NCI-H526 treated with DMSO at 0.1 percent for 48 hours (cell line): ENCODE data around the gene GNG7.
"Not testable (repeated sequence)": the region's sequence is repeated elsewhere in the genome, so short reads cannot be mapped to it uniquely, and the experiment has no call there.

Source experiments
- DNase-seq: peaks from one replicate; lab custom pipeline; 2025; lab: John Stamatoyannopoulos, UW

Gene GNG7

GRCh38 chr19:2551172-2551863 is 151.2 kb downstream of the GNG7 start:
- no peak for DNase-seq

GRCh38 chr19:2550431-2551171 is 151.9 kb downstream of the GNG7 start:
- no peak for DNase-seq

DNA sequence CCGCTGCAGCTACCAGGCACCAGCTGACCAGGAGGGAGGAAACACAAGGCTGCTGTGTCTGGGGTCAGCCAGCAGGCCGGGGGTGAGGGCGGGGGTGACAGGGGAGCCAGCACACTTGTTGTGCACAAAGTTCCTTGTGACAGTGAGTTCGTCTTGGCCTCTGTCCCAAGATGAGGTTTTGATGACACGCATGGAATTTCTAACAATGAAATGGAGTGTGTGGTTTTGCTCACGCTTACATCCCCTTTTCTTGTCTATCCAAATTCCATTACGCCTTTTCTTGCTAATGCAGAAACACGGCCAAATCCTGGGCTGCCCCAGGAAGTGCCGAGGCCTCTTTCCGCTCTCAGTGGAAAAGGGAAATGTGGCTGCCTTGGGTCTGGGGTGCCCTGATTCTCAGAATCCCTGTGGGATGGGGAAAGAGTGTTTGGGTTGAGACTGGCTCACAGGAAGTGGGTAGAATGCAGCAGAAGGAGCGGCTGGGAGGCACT is 152.7 kb downstream of the GNG7 start:
- no peak for DNase-seq

GRCh38 chr19:2548966-2549365 is 153.5 kb downstream of the GNG7 start:
- DNase-seq, result no peak

DNA sequence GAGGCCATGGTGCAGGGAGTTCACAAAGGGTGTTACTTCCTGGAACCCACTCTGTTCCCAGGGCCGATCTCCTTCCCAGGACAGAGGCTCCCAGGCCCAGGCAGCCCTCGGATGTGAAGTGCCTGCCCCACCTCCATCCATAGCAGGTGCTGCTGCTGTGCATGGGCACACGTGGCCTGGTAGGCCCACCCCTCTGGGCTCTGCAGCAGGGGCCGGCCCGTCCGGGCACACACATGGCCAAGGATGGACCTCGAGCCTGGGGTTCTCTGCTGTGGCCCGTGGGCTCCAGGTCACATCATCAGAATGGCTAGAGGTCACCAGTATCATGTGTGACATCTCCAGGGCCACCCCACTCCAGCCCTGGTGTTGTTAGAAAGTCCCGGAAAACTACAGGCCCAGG is 154.8 kb downstream of the GNG7 start:
- DNase-seq, result no peak

GRCh38 chr19:2547033-2547680 is 155.3 kb downstream of the GNG7 start:
- no peak for DNase-seq

- DNase-seq, result no peak
Measured at GRCh38 chr19:2546128-2547032, 156.1 kb downstream of the GNG7 start.

- not testable (repeated sequence) for DNase-seq
Measured at GRCh38 chr19:2545416-2546127, 156.9 kb downstream of the GNG7 start.

GRCh38 chr19:2544576-2545415 is 157.7 kb downstream of the GNG7 start:
- DNase-seq, result no peak

GRCh38 chr19:2543463-2544442 is 158.7 kb downstream of the GNG7 start:
- DNase-seq, result peak; percentile 21

GRCh38 chr19:2543072-2543462 is 159.4 kb downstream of the GNG7 start:
- not testable (repeated sequence) for DNase-seq

GRCh38 chr19:2542341-2543069 is 160.0 kb downstream of the GNG7 start:
- DNase-seq, result no peak

DNA sequence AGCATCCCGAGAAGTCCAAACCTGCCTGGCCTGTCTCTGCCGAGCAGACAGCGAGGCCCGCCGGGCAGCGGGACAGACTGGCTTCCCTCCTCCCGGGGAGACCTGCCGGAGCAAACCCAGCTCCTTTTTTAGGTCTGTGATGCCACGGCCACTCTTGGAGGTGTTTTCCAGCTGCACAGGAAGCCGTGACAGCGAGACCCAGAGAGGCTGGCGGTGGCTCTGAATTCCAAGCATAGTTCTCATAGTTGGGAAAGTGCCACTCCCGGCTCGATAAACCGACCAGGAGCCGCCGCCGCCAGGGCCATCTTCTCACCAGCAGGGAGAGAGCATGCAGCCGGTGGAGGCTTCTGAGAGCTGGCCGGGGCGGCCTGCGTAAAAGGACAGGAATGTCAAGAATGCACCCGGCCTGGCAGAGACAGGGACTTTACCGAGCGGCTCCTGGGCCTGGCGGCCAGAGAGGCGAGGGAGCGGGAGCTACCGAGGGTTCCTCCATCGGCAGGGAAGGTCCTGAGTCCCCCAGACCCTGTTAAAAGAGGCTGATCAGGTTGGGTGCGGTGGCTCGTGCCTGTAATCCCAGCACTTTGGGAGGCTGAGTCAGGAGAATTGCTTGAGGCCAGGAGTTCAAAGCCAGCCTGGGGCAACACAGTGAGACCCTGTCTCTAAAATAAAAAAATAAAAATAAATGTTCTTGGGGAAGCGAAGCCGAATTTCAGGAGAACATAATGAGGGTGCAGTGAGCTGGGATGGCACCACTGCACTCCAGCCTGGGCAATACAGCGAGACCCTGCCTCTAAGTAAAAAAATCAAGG is 161.6 kb downstream of the GNG7 start:
- DNase-seq, result no peak

DNA sequence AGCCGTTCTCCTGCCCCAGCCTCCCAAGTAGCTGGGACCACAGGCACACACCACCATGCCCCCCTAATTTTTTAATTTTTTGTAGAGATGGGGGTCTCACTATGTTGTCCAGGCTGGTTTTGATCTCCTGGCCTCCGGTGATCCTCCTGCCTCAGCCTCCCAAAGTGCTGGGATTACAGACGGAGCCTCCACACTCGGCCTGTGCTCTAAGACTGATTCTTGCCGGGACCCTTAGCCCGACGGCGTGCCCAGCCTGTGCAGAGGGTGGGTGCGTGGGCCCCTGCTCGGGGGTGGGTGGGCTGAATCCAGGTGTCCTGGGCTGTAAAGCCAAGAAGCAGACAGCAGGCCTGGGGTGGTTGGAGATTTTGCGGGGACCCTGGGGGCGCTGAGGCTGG is 162.2 kb downstream of the GNG7 start:
- DNase-seq, result no peak

GRCh38 chr19:2538096-2538757 is 164.3 kb downstream of the GNG7 start:
- no peak for DNase-seq

- not testable (repeated sequence) for DNase-seq
Measured at GRCh38 chr19:2537584-2537983, 164.9 kb downstream of the GNG7 start.

GRCh38 chr19:2536461-2536860 is 166.0 kb downstream of the GNG7 start:
- no peak for DNase-seq
